ENCODE results near the gene MORN1.

DNA sequence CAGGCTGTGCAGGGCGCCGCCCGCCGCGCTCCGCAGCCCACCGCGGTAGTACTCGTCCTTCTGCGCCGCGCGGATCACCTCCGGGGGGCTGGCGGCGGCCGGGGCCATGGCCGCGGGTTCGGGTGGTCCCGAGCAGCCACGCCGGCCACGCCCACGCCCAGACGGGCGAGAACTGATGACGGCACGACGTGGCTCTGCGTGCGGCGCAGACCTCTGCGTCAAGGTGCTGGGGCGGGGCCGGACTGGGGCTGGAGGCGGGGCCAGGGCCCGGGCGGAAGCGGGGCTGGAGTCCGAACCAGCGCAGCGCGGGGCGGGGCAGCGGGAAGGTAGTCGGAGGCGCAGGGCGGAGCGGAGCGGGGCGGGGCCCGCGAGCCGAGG lies 21.0 kb upstream of the MORN1 start, which contains the start of gene PEX10:
- TF ChIP-seq POLR2AphosphoS5 (IDR thresholded peaks at IDR 0.05; ENCODE audit: low read depth, low read length) (no peak), POLR2A (IDR thresholded peaks at IDR 0.05; ENCODE audit: low read depth, low read length) (no peak), TAF1 (IDR thresholded peaks at IDR 0.05; ENCODE audit: low read depth, low read length) (no peak), PAX5 (IDR thresholded peaks at IDR 0.05; ENCODE audit: insufficient read depth, low read length, severe bottlenecking) (no peak), POU2F2 (IDR thresholded peaks at IDR 0.05; ENCODE audit: low read depth, low read length) (no peak)

All from GM12891 (cell line).